ENCODE results near the gene SYNE2.

Gene SYNE2

DNA sequence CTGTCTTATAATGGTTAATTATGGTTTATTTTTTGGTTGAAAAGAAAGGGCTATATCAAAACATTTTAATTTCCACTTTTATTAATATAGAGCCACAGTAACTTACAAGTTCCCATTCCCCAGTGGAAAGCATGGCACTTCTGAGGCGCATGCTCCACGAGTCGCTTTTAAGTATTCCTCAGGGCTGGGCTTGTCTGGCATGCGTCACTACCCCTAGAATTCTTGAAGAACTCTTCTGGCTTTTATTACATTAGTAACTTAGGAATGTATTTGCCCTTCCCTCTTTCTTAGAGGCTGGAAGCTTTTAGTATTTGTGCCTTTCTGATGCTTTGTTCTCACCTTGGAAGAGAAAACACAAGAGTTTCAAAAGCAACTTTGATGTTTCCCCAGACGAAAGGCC, 360.3 kb downstream of the SYNE2 start:
- Histone ChIP-seq H3K27ac (peak overlapping the region; percentile 73), H3K9ac (no peak overlapping the region), H3K36me3 (ENCODE audit: control insufficient read depth, insufficient read depth, low read length) (no peaks in the 10 kb centered on the region), H3K9me3 (ENCODE audit: control insufficient read depth, low read length) (no peaks in the 10 kb centered on the region), H3K27me3 (ENCODE audit: control insufficient read depth, insufficient read depth, low read length) (no peaks in the 10 kb centered on the region), H2AFZ (no peak overlapping the region), H3K4me3 (ENCODE audit: low read depth, low read length) (peak overlapping the region; percentile 62), H3K4me1 (peaks cover 22% of the 10 kb centered on the region), H3K79me2 (no peaks in the 10 kb centered on the region), H3K4me2 (ENCODE audit: low read length) (peak overlapping the region; percentile 76)
- TF ChIP-seq, protein P1, sequence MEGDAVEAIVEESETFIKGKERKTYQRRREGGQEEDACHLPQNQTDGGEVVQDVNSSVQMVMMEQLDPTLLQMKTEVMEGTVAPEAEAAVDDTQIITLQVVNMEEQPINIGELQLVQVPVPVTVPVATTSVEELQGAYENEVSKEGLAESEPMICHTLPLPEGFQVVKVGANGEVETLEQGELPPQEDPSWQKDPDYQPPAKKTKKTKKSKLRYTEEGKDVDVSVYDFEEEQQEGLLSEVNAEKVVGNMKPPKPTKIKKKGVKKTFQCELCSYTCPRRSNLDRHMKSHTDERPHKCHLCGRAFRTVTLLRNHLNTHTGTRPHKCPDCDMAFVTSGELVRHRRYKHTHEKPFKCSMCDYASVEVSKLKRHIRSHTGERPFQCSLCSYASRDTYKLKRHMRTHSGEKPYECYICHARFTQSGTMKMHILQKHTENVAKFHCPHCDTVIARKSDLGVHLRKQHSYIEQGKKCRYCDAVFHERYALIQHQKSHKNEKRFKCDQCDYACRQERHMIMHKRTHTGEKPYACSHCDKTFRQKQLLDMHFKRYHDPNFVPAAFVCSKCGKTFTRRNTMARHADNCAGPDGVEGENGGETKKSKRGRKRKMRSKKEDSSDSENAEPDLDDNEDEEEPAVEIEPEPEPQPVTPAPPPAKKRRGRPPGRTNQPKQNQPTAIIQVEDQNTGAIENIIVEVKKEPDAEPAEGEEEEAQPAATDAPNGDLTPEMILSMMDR (IDR thresholded peaks at IDR 0.05): no peak

DNA sequence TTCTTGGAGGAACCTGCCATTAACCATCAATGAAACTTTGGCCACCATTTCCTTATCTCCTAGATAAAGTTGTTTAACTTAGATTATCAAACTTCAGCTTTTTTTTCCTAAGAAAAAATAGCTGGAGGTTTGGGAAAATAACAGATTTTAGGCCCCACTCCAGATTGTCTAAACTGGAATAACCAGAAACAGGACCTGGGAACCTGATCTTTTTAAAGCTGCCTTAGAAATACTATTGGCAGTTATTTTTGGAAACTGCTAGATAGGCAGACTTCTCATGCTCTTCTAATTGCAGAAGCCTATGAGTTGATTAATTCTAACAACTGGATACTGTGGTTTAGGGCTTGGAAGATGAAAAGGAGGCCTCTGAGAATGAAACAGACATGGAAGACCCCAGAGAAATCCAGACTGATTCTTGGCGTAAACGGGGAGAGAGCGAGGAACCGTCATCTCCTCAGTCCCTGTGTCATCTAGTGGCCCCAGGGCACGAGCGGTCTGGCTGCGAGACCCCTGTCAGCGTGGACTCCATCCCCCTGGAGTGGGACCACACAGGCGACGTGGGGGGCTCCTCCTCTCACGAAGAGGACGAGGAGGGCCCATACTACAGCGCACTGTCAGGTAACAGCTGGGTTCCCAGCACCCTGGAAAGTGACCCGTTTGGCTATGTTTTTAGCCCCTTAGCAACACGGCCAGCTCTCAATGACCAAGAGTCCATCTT, 361.2 kb downstream of the SYNE2 start:
- Histone ChIP-seq H3K79me2 (no peaks in the 10 kb centered on the region), H3K9me3 (ENCODE audit: control insufficient read depth, low read length) (no peaks in the 10 kb centered on the region), H3K4me3 (ENCODE audit: low read depth, low read length) (peak overlapping the region; percentile 62), H3K4me2 (ENCODE audit: low read length) (peak overlapping the region; percentile 76), H3K9ac (no peak overlapping the region), H3K27ac (peak overlapping the region; percentile 73), H3K27me3 (ENCODE audit: control insufficient read depth, insufficient read depth, low read length) (no peaks in the 10 kb centered on the region), H3K4me1 (peaks cover 22% of the 10 kb centered on the region), H2AFZ (peak overlapping the region; percentile 20), H3K36me3 (ENCODE audit: control insufficient read depth, insufficient read depth, low read length) (no peaks in the 10 kb centered on the region)
- TF ChIP-seq, protein P1 (IDR thresholded peaks at IDR 0.05): no peak

DNA sequence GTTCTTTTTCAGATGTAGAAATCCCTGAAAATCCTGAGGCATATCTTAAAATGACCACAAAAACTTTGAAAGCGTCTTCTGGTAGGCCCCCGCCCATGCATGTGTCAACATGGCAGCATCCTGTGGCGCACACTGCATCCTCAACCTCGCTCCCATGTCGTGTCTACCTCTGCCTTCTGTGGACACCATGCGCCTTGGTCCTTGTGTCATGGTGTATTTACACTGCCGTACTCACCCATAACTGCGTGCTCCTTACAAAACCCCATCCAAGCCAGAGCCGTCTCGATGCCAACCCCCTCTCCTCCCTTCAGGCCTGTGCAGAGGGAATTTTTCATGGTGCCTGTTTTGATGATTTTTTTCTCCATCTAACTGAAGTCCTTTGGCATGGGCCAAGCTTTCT, 362.5 kb downstream of the SYNE2 start:
- TF ChIP-seq, protein P1 (IDR thresholded peaks at IDR 0.05): no peak
- no peaks in the 10 kb centered on the region for H3K27me3 ChIP-seq (ENCODE audit: control insufficient read depth, insufficient read depth, low read length)
- peak overlapping the region; percentile 76 for H3K4me2 ChIP-seq (ENCODE audit: low read length)
- H3K27ac ChIP-seq: peak overlapping the region; percentile 73
- no peak overlapping the region for H3K4me3 ChIP-seq (ENCODE audit: low read depth, low read length)
- no peaks in the 10 kb centered on the region for H3K9me3 ChIP-seq (ENCODE audit: control insufficient read depth, low read length)
- no peaks in the 10 kb centered on the region for H3K36me3 ChIP-seq (ENCODE audit: control insufficient read depth, insufficient read depth, low read length)
- no peak overlapping the region for H3K9ac ChIP-seq
- no peak overlapping the region for H2AFZ ChIP-seq
- peaks cover 22% of the 10 kb centered on the region for H3K4me1 ChIP-seq
- no peaks in the 10 kb centered on the region for H3K79me2 ChIP-seq

DNA sequence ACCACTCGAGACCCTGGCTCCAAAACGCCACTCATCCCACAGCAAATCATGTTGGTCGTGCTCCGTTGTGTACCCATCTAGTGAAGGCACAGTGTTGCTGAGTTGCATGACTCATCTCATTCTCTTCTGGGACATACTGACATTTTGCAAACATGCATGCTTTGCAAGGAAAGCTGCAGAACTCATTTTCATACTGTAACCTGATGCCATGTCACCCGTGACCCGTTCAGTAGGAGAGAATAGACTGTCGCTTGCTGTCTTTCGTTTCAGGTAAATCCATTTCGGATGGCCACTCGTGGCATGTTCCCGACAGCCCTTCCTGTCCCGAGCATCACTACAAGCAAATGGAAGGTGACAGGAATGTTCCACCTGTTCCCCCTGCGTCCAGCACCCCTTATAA, 363.2 kb downstream of the SYNE2 start:
- H3K79me2 ChIP-seq: no peaks in the 10 kb centered on the region
- no peaks in the 10 kb centered on the region for H3K9me3 ChIP-seq (ENCODE audit: control insufficient read depth, low read length)
- peak overlapping the region; percentile 37 for H3K4me3 ChIP-seq (ENCODE audit: low read depth, low read length)
- H3K4me1 ChIP-seq: peaks cover 22% of the 10 kb centered on the region
- peak overlapping the region; percentile 76 for H3K4me2 ChIP-seq (ENCODE audit: low read length)
- no peaks in the 10 kb centered on the region for H3K27me3 ChIP-seq (ENCODE audit: control insufficient read depth, insufficient read depth, low read length)
- H3K36me3 ChIP-seq (ENCODE audit: control insufficient read depth, insufficient read depth, low read length): no peaks in the 10 kb centered on the region
- TF ChIP-seq, protein P1 (IDR thresholded peaks at IDR 0.05): no peak
- H3K9ac ChIP-seq: no peak overlapping the region
- H3K27ac ChIP-seq: peak overlapping the region; percentile 25
- peak overlapping the region; percentile 30 for H2AFZ ChIP-seq

DNA sequence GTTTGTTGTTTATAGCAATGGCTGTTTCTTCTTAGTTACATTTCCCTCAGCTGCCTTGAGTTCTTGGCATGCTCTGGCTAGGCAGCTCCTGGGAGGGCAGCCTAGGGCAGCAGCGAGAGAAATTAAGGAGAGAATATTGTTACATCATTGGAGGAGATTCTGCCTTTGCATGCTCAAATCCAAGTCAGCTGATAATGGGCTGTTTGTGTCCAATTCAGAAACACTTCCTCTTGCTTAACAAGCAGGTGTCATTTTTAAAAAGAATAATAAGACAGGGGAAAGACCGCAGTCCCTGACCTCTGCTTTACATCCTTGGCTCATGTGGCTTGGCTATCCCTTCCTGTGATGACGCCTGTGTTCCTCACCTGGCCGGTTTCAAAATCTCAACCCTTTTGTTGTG, 364.5 kb downstream of the SYNE2 start:
- Histone ChIP-seq H3K4me1 (peaks cover 22% of the 10 kb centered on the region), H3K4me3 (ENCODE audit: low read depth, low read length) (no peak overlapping the region), H3K27ac (peak overlapping the region; percentile 21), H2AFZ (no peak overlapping the region), H3K9ac (no peak overlapping the region), H3K4me2 (ENCODE audit: low read length) (peak overlapping the region; percentile 18), H3K9me3 (ENCODE audit: control insufficient read depth, low read length) (no peaks in the 10 kb centered on the region), H3K79me2 (no peaks in the 10 kb centered on the region), H3K27me3 (ENCODE audit: control insufficient read depth, insufficient read depth, low read length) (no peaks in the 10 kb centered on the region), H3K36me3 (ENCODE audit: control insufficient read depth, insufficient read depth, low read length) (no peaks in the 10 kb centered on the region)
- TF ChIP-seq, protein P1 (IDR thresholded peaks at IDR 0.05): no peak
